Endothelial cell of hepatic sinusoid (primary cell): Measurements from ENCODE around the gene L2HGDH.

Experiments used
- in situ Hi-C: cut with HindIII; loops from 2 replicates; pipeline ENCODE4 v1.10.0; 2017; ENCODE audit warnings: low sequenced_read_pairs

L2HGDH gene

GRCh38 chr14:50303744-50304471 is 8.1 kb downstream of the L2HGDH start:
- in situ Hi-C loops = no loop called here

- in situ Hi-C loops = no loop called here
These were observed 10.1 kb downstream of the L2HGDH start for GRCh38 chr14:50301914-50302313.

GRCh38 chr14:50299585-50299984 is 12.4 kb downstream of the L2HGDH start:
- in situ Hi-C loops = no loop called here

GRCh38 chr14:50290306-50290705 is 21.7 kb downstream of the L2HGDH start:
- in situ Hi-C loops = no loop called here

GRCh38 chr14:50288146-50288545 is 23.9 kb downstream of the L2HGDH start:
- in situ Hi-C loops = no loop called here

GRCh38 chr14:50285861-50286260 is 26.2 kb downstream of the L2HGDH start:
- in situ Hi-C loops = no loop called here

GRCh38 chr14:50272498-50272897 is 39.5 kb downstream of the L2HGDH start:
- in situ Hi-C loops = no loop called here

GRCh38 chr14:50270932-50271331 is 41.1 kb downstream of the L2HGDH start:
- in situ Hi-C loops = no loop called here

GRCh38 chr14:50265029-50265428 is 47.0 kb downstream of the L2HGDH start:
- in situ Hi-C loops = no loop called here

- in situ Hi-C loops = no loop called here
These were observed 48.7 kb downstream of the L2HGDH start for GRCh38 chr14:50263321-50263720.

- in situ Hi-C loops = no loop called here
These were observed 49.2 kb downstream of the L2HGDH start for GRCh38 chr14:50262865-50263264.

- in situ Hi-C loops = no loop called here
These were observed 51.5 kb downstream of the L2HGDH start for GRCh38 chr14:50260511-50260910.

- in situ Hi-C loops = no loop called here
These were observed 52.0 kb downstream of the L2HGDH start for GRCh38 chr14:50260072-50260471.

GRCh38 chr14:50257732-50258131 is 54.3 kb downstream of the L2HGDH start:
- in situ Hi-C loops = no loop called here

- in situ Hi-C loops = no loop called here
These were observed 57.8 kb downstream of the L2HGDH start for GRCh38 chr14:50254248-50254647.

- in situ Hi-C loops = no loop called here
These were observed 62.8 kb downstream of the L2HGDH start for GRCh38 chr14:50249136-50249775.

GRCh38 chr14:50247245-50247644 is 64.8 kb downstream of the L2HGDH start:
- in situ Hi-C loops = no loop called here

GRCh38 chr14:50242566-50243310 is 69.3 kb downstream of the L2HGDH start:
- in situ Hi-C loops = no loop called here

GRCh38 chr14:50242096-50242495 is 69.9 kb downstream of the L2HGDH start:
- in situ Hi-C loops = no loop called here

- in situ Hi-C loops = no loop called here
These were observed 74.6 kb downstream of the L2HGDH start for GRCh38 chr14:50237427-50237826.

- in situ Hi-C loops = no loop called here
These were observed 78.1 kb downstream of the L2HGDH start for GRCh38 chr14:50233951-50234250.
